Measurements from ENCODE around the gene DOHH. TPM values are rescaled to one million over a fixed set of nuclear protein-coding genes. Genes with fewer than 3 reads are reported as not detected.

Gene DOHH
- total RNA-seq, 1 donor from 2014 or later, result 12.2 TPM

GRCh38 chr19:3546119-3546518, 45.6 kb upstream of the DOHH start:
- DNase-seq, result no peak
- intact Hi-C loops (cut with DNase I), result loop anchor here (10.0 kb wide), 1 partner anchor 69 kb away; no protein-coding TSS in a partner anchor
- ATAC-seq, result no peak
- H3K27ac ChIP-seq, result no peak overlapping the region
- no peak for TF ChIP-seq CTCF (IDR thresholded peaks at IDR 0.05)
- no peaks in the 10 kb centered on the region for H3K4me1 ChIP-seq
- no peak overlapping the region for H3K4me3 ChIP-seq
- peaks cover 6% of the 10 kb centered on the region for H3K36me3 ChIP-seq
- no peaks in the 10 kb centered on the region for H3K27me3 ChIP-seq
- H3K9me3 ChIP-seq, result no peaks in the 10 kb centered on the region

GRCh38 chr19:3545669-3546034, 45.2 kb upstream of the DOHH start:
- H3K27ac ChIP-seq, result no peak overlapping the region
- no peaks in the 10 kb centered on the region for H3K27me3 ChIP-seq
- intact Hi-C loops (cut with DNase I), result loop anchor here (10.0 kb wide), 1 partner anchor 69 kb away; no protein-coding TSS in a partner anchor
- no peak for ATAC-seq
- no peak for DNase-seq
- H3K9me3 ChIP-seq, result no peaks in the 10 kb centered on the region
- peaks cover 6% of the 10 kb centered on the region for H3K36me3 ChIP-seq
- no peak for TF ChIP-seq CTCF (IDR thresholded peaks at IDR 0.05)
- no peak overlapping the region for H3K4me3 ChIP-seq
- H3K4me1 ChIP-seq, result no peaks in the 10 kb centered on the region

DNA sequence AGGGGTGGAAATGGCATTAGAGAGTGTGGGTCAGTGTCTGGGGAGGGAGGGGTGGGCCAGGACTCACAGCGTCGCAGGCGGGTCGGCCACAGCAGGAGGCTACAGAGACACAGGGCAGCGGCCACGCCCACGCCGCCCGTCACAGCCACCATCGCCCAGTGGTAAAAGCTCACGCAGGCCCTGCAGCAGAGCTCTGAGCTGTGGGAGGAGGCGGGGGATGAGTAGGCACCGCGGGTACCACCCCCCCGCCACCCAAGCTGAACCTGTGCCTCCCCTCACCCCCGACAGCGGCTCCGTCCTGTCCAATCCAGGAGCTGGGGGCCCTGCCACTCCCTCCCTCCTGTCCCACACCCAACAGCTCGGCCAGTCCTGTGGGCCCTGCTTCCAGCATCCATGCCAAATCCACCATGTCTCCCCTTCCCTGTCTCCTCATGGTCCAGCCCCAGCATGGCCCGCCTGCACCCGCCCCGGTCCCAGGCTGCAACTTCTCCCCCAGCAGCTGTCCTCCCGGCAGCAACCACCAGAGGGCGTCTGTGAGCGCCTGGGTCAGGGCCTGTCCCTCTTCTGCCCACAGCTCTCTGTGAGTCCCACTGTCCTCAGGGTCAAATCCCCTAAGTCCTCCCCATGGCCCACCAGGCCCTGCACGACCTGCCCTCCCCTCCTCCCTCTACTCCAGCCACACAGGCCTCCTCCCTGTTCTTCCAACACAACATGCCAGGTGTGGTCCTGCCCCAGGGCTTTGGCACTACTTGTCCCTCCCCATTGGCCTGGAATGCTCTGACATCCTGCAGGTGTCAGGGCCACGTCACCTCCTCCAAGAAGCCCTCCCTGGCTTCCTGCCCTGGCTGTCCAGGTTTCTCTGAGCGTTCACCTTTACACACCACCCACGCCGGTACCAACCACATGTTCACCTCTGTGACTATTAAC, 44.5 kb upstream of the DOHH start:
- H3K27ac ChIP-seq, result no peak overlapping the region
- no peak overlapping the region for H3K4me3 ChIP-seq
- H3K9me3 ChIP-seq, result no peaks in the 10 kb centered on the region
- DNase-seq, result peak; percentile 87
- peak; percentile 95 for TF ChIP-seq CTCF (IDR thresholded peaks at IDR 0.05)
- intact Hi-C loops (cut with DNase I), result loop anchor here (10.0 kb wide), 1 partner anchor 70 kb away; no protein-coding TSS in a partner anchor
- no peaks in the 10 kb centered on the region for H3K27me3 ChIP-seq
- peaks cover 6% of the 10 kb centered on the region for H3K36me3 ChIP-seq
- H3K4me1 ChIP-seq, result no peaks in the 10 kb centered on the region
- ATAC-seq, result peak; percentile 81

GRCh38 chr19:3544058-3544376, 43.5 kb upstream of the DOHH start:
- Histone ChIP-seq H3K4me1 (no peaks in the 10 kb centered on the region), H3K27ac (no peak overlapping the region), H3K36me3 (peaks cover 6% of the 10 kb centered on the region), H3K4me3 (no peak overlapping the region), H3K27me3 (no peaks in the 10 kb centered on the region), H3K9me3 (no peaks in the 10 kb centered on the region)
- DNase-seq (no peak), ATAC-seq (no peak)
- intact Hi-C loops (cut with DNase I), result loop anchor here (10.0 kb wide), 1 partner anchor 71 kb away; no protein-coding TSS in a partner anchor
- no peak for TF ChIP-seq CTCF (IDR thresholded peaks at IDR 0.05)

DNA sequence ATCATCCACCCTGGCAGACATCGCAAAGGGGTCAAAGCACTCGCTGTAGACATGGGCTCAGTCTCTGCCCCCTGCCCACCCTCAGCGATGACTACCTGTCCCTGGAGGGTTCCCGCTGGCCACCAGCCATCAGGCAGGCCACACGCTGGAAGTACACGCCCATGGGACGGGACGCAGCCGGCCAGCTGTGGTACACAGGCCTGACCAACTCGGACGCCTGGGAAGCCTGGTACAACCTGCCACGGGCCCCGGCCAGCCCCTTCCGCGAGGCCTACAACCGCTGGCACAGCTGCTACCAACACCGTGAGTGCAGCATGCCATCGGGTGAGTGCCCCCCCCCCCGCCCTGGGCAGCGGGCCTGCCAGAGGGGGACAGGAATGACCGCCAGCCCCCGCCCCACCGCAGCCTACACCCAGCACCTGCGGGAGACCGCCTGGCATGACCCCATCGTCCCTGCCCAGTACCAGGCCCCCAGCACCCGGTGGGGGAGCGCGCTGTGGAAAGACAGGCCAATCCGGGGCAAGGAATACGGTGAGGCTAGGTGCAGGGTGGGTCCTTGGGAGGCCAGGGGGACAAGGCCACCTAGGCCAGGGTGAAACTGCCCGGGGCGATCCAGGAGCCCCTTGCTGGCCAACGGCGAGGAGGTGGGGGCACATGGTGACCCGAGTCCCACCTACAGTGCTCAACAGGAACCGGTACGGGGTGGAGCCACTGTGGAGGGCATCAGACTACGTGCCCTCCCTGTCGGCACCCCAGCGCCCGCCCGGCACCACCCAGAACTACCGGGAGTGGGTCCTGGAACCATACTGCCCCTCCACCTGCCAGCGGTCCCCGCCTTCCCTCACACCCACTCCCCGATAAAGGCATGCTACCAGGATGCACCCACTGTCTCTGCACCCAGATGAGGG, 42.9 kb upstream of the DOHH start:
- H3K4me1 ChIP-seq, result no peaks in the 10 kb centered on the region
- H3K36me3 ChIP-seq, result peaks cover 6% of the 10 kb centered on the region
- no peak for DNase-seq
- ATAC-seq, result no peak
- H3K27me3 ChIP-seq, result no peaks in the 10 kb centered on the region
- no peak overlapping the region for H3K4me3 ChIP-seq
- intact Hi-C loops (cut with DNase I), result loop anchor here (10.0 kb wide), 1 partner anchor 71 kb away; no protein-coding TSS in a partner anchor
- H3K9me3 ChIP-seq, result no peaks in the 10 kb centered on the region
- TF ChIP-seq CTCF (IDR thresholded peaks at IDR 0.05), result no peak
- no peak overlapping the region for H3K27ac ChIP-seq

Measured in upper lobe of right lung (tissue), 1 donor.